GM12892 (cell line): Measurements from ENCODE around the gene RHEX.

Experiments used
- POLR2A ChIP-seq: IDR thresholded peaks from 2 replicates; pipeline ENCODE4 v1.6.1; 2011; ENCODE audit warnings: low read depth, low read length, control low read depth
- POLR2AphosphoS5 ChIP-seq: IDR thresholded peaks from 2 replicates; pipeline ENCODE4 v1.6.1; 2011; ENCODE audit warnings: low read depth, low read length, control low read depth
- TAF1 ChIP-seq: IDR thresholded peaks from 2 replicates; pipeline ENCODE4 v1.6.1; 2011; ENCODE audit warnings: low read depth, mild to moderate bottlenecking, control low read depth, low read length, borderline replicate concordance

DNA sequence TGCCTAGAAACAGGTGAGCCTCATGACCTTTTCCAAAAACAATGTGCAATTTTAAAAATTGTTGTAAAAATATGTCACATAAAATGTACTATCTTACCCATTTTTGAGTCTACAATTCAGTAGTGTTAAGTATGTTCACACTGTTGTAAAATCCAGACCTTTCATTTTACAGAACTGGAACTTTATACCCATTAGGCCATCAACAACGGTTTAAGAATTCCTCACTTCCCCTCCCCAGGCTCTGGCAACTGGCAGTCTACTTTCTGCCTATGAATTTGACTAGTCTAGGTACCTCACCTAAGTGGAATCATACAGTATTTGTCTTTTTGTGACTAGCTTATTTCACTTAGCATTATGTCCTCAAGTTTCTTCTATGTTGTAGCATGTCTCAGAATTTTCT, 37.9 kb upstream of the RHEX start:
- no peak for TF ChIP-seq POLR2AphosphoS5
- TF ChIP-seq POLR2A = no peak
- TF ChIP-seq TAF1 = no peak
